Liver (tissue), 9 donors: ENCODE results near the gene TXNDC16. TPM values are rescaled to one million over a fixed set of nuclear protein-coding genes. Genes with fewer than 3 reads are reported as not detected.

Experiments used
- DNase-seq: peaks from one replicate; pipeline ENCODE4 v3.0.0-alpha.2; 2017; ENCODE audit warnings: low spot score
- H3K27ac ChIP-seq, 2 donors: one replicate each; pipeline ENCODE4 v1.7.0; 2013; ENCODE audit warnings: inconsistent platforms in 2 of 2, low read length in 2 of 2, control low read depth in 1 of 2, low read depth in 1 of 2, mild to moderate bottlenecking in 1 of 2
- H3K27me3 ChIP-seq, 4 donors: one replicate each; pipeline versions ENCODE4 v1.6.1 to v1.7.0; 2013; ENCODE audit warnings: low read length in 3 of 4, inconsistent platforms in 1 of 4, mild to moderate bottlenecking in 1 of 4, moderate library complexity in 1 of 4; ENCODE audit not compliant: control insufficient read depth in 4 of 4, insufficient read depth in 4 of 4
- H3K36me3 ChIP-seq, 4 donors: one replicate each; pipeline versions ENCODE4 v1.6.1 to v1.7.0; 2013; ENCODE audit warnings: low read length in 3 of 4, mild to moderate bottlenecking in 3 of 4, low read depth in 1 of 4, moderate library complexity in 1 of 4; ENCODE audit not compliant: control insufficient read depth in 4 of 4, insufficient read depth in 3 of 4
- H3K4me1 ChIP-seq, 4 donors: one replicate each; pipeline versions ENCODE4 v1.6.1 to v1.7.0; 2013; ENCODE audit warnings: low read length in 3 of 4, mild to moderate bottlenecking in 3 of 4, moderate library complexity in 1 of 4; ENCODE audit not compliant: control insufficient read depth in 4 of 4, insufficient read depth in 4 of 4
- H3K4me3 ChIP-seq, 3 donors: one replicate each; pipeline versions ENCODE4 v1.6.1 to v1.7.0; 2013; ENCODE audit warnings: low read length in 3 of 3, control low read depth in 1 of 3, low read depth in 1 of 3, mild to moderate bottlenecking in 1 of 3
- H3K9ac ChIP-seq, 2 donors: one replicate each; pipeline ENCODE4 v1.7.0; 2013; ENCODE audit warnings: low read length in 2 of 2, mild to moderate bottlenecking in 2 of 2, moderate library complexity in 2 of 2, control low read depth in 1 of 2, low read depth in 1 of 2
- H3K9me3 ChIP-seq, 4 donors: one replicate each; pipeline versions ENCODE4 v1.6.1 to v1.7.0; 2013; ENCODE audit warnings: low read length in 3 of 4; ENCODE audit not compliant: control insufficient read depth in 4 of 4
- ATF3 ChIP-seq: IDR thresholded peaks from 2 replicates; pipeline ENCODE4 v1.6.1; 2016; ENCODE audit warnings: antibody characterized with exemption
- CTCF ChIP-seq: fragments of 150-350 bp; IDR thresholded peaks from 2 replicates; pipeline ENCODE4 v1.5.1; 2017; ENCODE audit warnings: improper control_type of control experiment, low read depth, low read length; ENCODE audit not compliant: missing input control
- EGR1 ChIP-seq, 2 donors: IDR thresholded peaks; 2 replicates each; pipeline ENCODE4 v1.6.1; 2016 to 2018; ENCODE audit warnings: antibody characterized with exemption in 2 of 2, low read depth in 2 of 2
- FOXA1 ChIP-seq: IDR thresholded peaks from 2 replicates; pipeline ENCODE4 v1.6.1; 2016; ENCODE audit warnings: antibody characterized with exemption
- FOXA2 ChIP-seq: IDR thresholded peaks from 2 replicates; pipeline ENCODE4 v1.6.1; 2016; ENCODE audit warnings: antibody characterized with exemption
- GABPA ChIP-seq, 2 donors: IDR thresholded peaks in 1 of 2; conservative IDR thresholded peaks in 1 of 2; 2 replicates each; pipeline ENCODE4 v1.6.1; 2016; ENCODE audit warnings: antibody characterized with exemption in 2 of 2, mild to moderate bottlenecking in 1 of 2, moderate library complexity in 1 of 2
- HNF4A ChIP-seq, 2 donors: conservative IDR thresholded peaks; 2 replicates each; pipeline ENCODE4 v1.6.1; 2016; ENCODE audit warnings: antibody characterized with exemption in 2 of 2, mild to moderate bottlenecking in 2 of 2
- HNF4G ChIP-seq: IDR thresholded peaks from 2 replicates; pipeline ENCODE4 v1.6.1; 2016; ENCODE audit warnings: antibody characterized with exemption
- JUND ChIP-seq, 2 donors: IDR thresholded peaks; 2 replicates each; pipeline ENCODE4 v1.6.1; 2016; ENCODE audit warnings: antibody characterized with exemption in 2 of 2
- MAX ChIP-seq: IDR thresholded peaks from 2 replicates; pipeline ENCODE4 v1.6.1; 2016; ENCODE audit warnings: antibody characterized with exemption
- NR2F2 ChIP-seq: IDR thresholded peaks from 2 replicates; pipeline ENCODE4 v1.6.1; 2016; ENCODE audit warnings: antibody characterized with exemption
- RAD21 ChIP-seq, 2 donors: IDR thresholded peaks; 2 replicates each; pipeline ENCODE4 v1.6.1; 2016; ENCODE audit warnings: antibody characterized with exemption in 2 of 2, mild to moderate bottlenecking in 2 of 2
- REST ChIP-seq: IDR thresholded peaks from 2 replicates; pipeline ENCODE4 v1.6.1; 2016; ENCODE audit warnings: antibody characterized with exemption, mild to moderate bottlenecking
- SP1 ChIP-seq: IDR thresholded peaks from 2 replicates; pipeline ENCODE4 v1.6.1; 2018; ENCODE audit warnings: antibody characterized with exemption, mild to moderate bottlenecking
- TAF1 ChIP-seq: conservative IDR thresholded peaks from 2 replicates; pipeline ENCODE4 v1.6.1; 2016; ENCODE audit warnings: antibody characterized with exemption, mild to moderate bottlenecking
- YY1 ChIP-seq: IDR thresholded peaks from 2 replicates; pipeline ENCODE4 v1.6.1; 2016; ENCODE audit warnings: antibody characterized with exemption, mild to moderate bottlenecking
- ZBTB33 ChIP-seq: IDR thresholded peaks from 2 replicates; pipeline ENCODE4 v1.6.1; 2016; ENCODE audit warnings: antibody characterized with exemption
- WGBS: extraction: QIAGEN DNeasy Blood & Tissue Kit; methylation state at CpG from one replicate; pipeline ENCODE4 v1.1.7; 2013; 5-methylcytosine and 5-hydroxymethylcytosine counted together
- polyA plus RNA-seq, 2 donors: library from polyadenylated mRNA; stranded (reverse) in 1 of 2; unstranded in 1 of 2; fragments of 200-250 nt in 1 of 2; fragments of >200 nt in 1 of 2; fragmentation: Nextera tagmentation in 1 of 2; extraction: Ambion mirVana in 1 of 2; gene quantifications; one replicate each; pipeline versions ENCODE4 v1.2.1 to v1.2.3, GENCODE V29; 2013 to 2015
- total RNA-seq, 2 donors: library from RNA; depleted of rRNA; stranded (reverse); fragments of >200 nt; gene quantifications; one replicate each; pipeline ENCODE4 v1.2.3, GENCODE V29; 2014
- donor health status: healthy.
- donor health status: healthy.
- donor health status: healthy.
- donor health status: healthy.
- donor health status: healthy.

Gene TXNDC16
- total and polyA plus RNA-seq, 4 donors = 2.0 to 16.2 (median 4.1) TPM

GRCh38 chr14:52599974-52600373 is 47.7 kb upstream of the TXNDC16 start:
- Histone ChIP-seq H3K9me3 (peaks cover 0 to 3% (median 2%) of the 10 kb centered on the region in 4 donors), H3K36me3 (no peaks in the 10 kb centered on the region), H3K4me1 (no peaks in the 10 kb centered on the region), H3K27ac (no peak overlapping the region), H3K4me3 (no peak overlapping the region), H3K27me3 (no peaks in the 10 kb centered on the region), H3K9ac (no peak overlapping the region)
- 81% methylated on average over 3 of the region's 3 CpGs for WGBS
- TF ChIP-seq SP1 = no peak
- TF ChIP-seq YY1 = no peak
- TF ChIP-seq MAX = no peak
- TF ChIP-seq FOXA1 = no peak
- no peak for TF ChIP-seq GABPA (IDR thresholded peaks at IDR 0.05 in 1 of 2, conservative IDR thresholded peaks at IDR 0.05 in 1 of 2)
- no peak for TF ChIP-seq FOXA2
- no peak for TF ChIP-seq EGR1 (IDR thresholded peaks at IDR 0.05; ENCODE audit: low read depth in 2 of 2)
- no peak for TF ChIP-seq RAD21 (IDR thresholded peaks at IDR 0.05)
- TF ChIP-seq REST = no peak
- DNase-seq = no peak

GRCh38 chr14:52598568-52598967 is 46.3 kb upstream of the TXNDC16 start:
- H3K9ac ChIP-seq = no peak overlapping the region
- no peaks in the 10 kb centered on the region for H3K27me3 ChIP-seq
- no peaks in the 10 kb centered on the region for H3K9me3 ChIP-seq
- no peak for DNase-seq
- 96% methylated on average over 1 of the region's 1 CpG for WGBS
- TF ChIP-seq FOXA2 (no peak), MAX (no peak), YY1 (no peak), EGR1 (IDR thresholded peaks at IDR 0.05; ENCODE audit: low read depth in 2 of 2) (no peak)
- no peaks in the 10 kb centered on the region for H3K4me1 ChIP-seq
- H3K36me3 ChIP-seq = no peaks in the 10 kb centered on the region
- no peak overlapping the region for H3K4me3 ChIP-seq
- H3K27ac ChIP-seq = no peak overlapping the region

- Histone ChIP-seq H3K4me3 (no peak overlapping the region), H3K9me3 (no peaks in the 10 kb centered on the region), H3K27me3 (no peaks in the 10 kb centered on the region), H3K9ac (no peak overlapping the region), H3K4me1 (no peaks in the 10 kb centered on the region), H3K27ac (no peak overlapping the region), H3K36me3 (no peaks in the 10 kb centered on the region)
- 97% methylated on average over 5 of the region's 5 CpGs for WGBS
- TF ChIP-seq ZBTB33 (no peak), NR2F2 (no peak), EGR1 (IDR thresholded peaks at IDR 0.05; ENCODE audit: low read depth in 2 of 2) (no peak), SP1 (no peak), RAD21 (IDR thresholded peaks at IDR 0.05) (no peak), FOXA1 (no peak), FOXA2 (no peak), HNF4G (no peak), JUND (IDR thresholded peaks at IDR 0.05) (no peak), TAF1 (no peak), HNF4A (conservative IDR thresholded peaks at IDR 0.05) (no peak), CTCF (no peak), ATF3 (no peak)
- DNase-seq = no peak
Observed at GRCh38 chr14:52596861-52597260, 44.6 kb upstream of the TXNDC16 start.
